HuH-7.5 (cell line): Measurements from ENCODE around the gene PELI2.

Experiments
- DNase-seq: peaks from one replicate; pipeline ENCODE4 v3.0.0; 2011; ENCODE audit warnings: low spot score

PELI2 gene

DNA sequence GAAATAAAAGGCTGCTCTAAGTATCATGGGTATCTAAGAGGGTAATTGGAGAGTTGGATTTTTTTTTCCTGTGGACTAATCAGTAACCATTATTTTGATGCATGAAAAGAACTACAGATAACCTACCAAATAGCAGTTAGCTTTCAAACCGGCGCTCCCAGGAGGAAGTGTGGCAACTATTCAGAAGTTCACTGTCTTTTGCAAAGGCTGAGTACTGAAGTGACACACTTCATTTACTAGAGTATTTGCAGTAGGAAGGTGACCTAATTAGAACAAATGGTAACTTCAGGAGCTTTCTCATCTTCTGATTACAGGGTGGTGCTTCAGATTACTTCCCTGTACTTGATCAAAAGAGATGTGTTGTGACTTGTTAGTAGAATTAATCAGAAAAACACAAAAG lies 87.7 kb downstream of the PELI2 start:
- DNase-seq: no peak

DNA sequence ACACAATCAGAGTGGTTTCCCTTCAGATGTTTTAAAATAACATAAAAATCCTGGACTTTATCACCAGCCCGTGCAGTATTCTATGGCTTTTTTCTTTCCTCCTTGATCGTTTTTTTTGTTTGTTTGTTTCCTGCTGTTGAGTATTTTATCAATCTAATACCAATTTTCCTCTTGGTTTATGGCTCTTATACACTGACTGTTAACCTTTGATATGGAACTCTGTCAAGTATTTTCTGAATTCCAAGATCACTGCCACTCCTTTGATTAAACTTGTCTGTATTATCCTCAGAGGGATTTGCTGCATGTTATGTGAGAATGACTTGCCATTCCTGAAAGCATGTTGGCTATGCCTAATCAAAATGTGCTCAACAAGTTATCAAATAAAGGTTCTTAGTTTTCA lies 88.4 kb downstream of the PELI2 start:
- no peak for DNase-seq

DNA sequence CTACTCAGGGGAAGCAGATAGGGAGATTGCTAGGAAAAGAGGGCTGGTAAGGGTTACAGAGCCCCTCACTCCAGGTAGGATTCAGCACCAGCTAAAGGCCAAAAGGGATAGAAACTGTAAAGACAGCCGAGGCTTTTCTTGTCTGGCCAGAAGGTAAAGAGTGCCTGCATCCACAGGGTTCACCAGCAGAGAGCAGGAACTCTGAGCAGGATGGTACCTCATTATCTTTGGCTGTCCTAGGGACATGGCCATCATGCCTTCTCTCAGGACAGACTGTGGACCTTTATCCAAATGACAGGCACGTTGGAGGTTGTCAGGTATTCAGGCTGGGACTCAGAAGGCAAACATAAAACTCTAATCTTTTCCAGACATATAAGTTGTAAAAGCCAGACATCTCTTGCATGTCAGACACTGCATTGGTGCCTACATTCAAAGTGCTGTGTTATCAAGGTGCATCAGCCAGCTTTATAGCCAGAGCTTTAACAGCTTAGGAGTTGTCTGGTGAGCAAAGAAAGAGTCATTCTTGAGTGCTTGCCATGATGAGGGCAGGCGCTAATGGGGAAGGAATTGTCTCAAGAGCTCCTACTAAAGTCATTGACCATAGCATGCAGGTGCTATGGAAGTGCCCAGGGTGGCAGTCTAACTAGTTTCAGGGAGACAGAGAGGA lies 89.5 kb downstream of the PELI2 start:
- DNase-seq: no peak

DNA sequence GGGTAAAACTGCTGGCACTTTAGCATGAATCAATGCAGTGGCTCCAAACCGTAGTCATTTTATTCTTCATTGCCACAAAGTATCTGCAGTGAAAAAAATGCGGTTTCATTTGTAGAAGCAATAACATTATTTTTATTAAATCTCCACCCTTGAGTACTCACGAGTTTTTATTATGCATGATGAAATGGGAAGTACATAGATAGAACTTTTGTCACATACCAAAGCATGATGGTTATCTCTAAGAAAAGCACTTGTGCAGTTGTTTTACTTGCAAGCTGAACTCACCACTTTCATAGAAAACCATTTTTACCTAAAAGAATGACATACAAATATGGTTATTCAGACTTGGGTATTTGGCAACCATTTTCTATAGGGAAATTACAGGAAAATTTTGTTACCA lies 90.3 kb downstream of the PELI2 start:
- DNase-seq: no peak

DNA sequence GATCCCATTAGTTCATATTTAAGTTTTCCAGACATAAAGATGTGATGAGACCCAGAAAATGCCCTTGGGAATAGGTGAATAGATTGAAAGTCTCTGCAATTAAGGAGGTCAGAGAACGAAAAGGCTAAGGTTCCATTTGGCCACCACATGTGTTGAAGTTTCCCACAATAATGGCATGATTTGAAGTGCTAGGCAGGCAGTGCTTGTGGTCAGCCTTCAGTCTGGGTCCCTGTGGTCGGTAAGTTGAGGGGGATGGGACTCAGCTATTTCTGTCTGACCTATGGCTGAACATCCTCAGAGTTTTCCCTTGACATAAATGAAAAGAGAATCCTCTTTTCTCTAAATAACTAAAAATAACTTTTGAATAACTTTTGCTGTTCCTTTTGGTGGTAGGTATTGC lies 92.4 kb downstream of the PELI2 start:
- DNase-seq: no peak

DNA sequence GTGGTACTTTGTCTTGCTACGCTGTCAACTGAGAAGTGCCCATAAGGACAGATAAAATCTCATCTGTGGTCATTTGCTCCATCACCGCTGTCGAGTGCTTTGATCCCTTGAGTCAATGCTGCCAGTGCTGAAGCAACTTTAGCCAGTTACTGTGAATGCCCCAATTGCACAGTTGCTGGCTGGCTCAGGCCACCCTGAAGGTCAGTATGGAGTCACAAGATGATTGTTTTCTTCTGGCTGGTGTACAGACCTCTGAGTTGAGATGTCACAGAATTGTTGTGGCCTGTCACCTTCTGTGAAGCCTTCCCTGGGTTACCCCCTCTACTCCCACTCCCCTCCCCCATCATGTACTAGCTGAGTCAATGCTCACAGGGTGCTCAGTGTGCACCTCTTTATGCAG lies 92.9 kb downstream of the PELI2 start:
- DNase-seq: no peak

DNA sequence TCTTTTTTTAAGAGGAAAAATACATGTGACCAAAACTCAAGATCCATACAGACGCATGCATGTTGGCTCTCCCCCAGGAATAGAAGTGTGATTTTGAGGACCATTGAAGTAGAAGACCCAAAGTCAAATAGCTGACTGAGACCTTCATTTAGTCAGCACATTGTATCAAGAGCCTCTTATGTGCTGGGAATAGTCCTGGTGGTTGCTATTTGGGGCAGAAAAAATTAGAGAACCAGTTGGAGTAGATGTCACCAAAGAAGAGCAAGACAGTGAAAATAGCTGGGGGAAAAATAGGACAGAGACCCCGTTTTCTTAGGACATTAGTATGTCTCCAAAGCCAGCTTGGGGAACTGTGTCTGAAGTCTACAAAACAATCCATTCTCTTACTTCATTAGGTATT lies 93.6 kb downstream of the PELI2 start:
- no peak for DNase-seq

DNA sequence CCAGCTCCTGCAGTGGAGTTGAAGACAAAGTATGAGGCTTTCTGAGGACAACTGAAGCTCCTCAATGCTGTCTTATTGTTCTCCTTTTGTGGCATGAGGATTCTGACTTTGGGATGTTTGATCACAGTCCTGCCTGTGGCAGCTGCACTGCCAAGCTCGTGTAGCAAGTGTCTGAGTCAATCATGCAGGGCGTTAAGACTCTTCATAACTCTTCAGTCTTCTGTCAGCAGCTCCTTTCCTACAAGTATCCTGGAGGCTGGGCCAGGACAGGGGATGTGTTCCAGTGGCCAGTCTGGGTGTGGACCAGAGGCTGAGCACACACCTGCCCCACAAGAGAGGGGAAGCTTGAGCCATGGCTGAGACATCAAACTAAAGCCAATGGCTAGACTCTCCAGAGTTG lies 94.3 kb downstream of the PELI2 start:
- no peak for DNase-seq

DNA sequence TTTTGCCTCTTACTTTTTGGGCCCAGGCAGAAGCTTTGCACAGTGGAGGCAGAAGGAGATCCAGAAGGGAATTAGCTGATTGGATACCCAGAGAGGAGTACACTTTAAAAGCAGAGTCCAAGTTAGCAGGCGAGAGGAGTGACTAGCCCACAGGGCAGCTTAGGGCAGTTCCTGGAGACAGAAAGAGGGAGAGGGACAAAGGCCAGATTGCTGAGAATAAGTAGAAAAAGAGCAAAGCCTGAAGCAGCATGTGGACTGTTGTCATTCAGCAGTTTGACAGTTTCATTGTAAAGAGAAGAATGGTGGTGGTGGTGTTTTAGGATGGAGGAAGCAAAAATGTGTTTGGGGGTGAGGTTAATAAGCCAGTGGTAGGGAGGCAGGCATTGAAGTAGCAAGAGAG lies 95.1 kb downstream of the PELI2 start:
- no peak for DNase-seq

DNA sequence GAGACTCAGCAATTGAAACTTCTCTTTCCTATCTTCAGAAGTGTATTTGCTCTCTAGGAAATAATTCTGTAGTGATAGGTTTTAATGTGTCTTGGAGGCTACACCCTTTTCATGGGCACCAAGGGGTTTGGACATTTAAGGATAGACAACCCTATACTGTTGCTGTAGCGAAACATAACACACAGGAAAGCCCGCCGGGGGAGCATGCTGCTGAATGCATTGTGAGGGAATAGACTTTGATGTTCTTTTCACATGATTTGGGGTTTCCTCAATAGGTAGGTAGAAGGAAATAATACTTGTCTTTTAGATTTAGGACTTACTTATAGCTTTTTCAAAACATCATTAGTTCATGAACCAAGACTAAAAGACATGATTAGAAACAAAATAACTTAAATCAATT lies 97.0 kb downstream of the PELI2 start:
- DNase-seq: no peak

DNA sequence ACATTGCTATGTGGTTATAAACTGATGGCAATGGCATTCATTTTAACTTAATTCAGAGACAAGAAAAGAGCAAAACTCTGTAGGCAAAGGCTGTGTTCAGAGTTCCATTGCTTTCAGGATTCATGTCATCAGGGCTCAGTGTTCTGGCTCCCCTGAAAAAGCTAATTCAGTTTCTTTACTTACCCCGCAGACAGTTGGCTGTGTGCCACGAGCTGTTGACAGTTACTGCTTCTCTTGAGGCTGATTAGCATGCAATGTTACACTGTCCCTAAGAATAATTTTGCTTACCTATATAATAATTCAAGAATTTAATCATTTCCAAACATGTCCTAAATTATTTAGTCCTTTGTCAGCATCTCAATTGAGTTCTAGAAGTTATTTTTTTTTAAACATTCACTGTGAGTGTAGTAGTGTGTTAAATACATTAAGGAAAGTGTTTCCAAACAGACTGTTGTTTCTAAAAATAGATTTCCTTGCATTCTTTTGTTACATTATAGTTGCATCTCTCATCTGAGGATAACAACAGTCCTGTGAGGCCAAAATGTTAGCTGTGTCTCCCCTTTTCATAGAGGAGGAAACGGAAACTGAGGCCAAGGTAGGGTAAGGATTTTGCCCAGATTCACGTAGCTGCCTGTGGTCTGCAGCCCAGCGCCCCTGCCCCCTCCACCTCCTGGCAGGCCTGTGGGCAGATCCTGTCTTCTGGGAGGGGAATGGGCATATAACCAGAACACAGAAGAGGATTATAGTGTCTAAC lies 98.6 kb downstream of the PELI2 start:
- DNase-seq: no peak

DNA sequence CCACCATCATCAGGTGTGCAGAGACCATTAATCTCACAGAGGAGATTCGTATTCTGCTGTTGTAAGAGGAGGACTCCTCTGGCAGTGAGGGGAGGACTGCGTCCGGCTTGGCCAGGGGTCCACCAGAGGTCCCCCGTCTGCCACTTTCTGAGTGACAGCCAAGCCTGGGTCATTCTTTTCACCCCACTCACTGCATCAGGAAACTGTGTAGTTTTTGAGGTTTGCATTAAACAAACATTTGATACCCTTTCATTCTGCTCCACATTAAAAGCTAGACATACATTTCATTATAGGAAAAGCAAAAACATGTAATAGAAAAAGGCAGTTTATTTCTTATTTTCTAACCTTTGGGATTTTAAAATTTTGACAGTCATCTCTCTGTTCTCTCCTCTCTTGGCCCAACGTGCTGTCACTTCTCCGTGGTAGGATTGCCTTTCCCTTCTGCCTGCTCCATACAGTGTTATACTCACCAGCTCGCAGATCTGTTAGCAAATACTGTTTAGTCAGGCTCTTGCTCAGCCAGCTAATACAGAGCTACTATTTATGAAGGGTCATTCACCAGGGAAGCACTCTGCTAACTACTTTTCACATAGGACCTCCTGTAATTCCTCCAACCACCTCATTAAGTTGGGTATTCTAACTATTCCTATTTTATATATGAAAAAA lies 99.3 kb downstream of the PELI2 start:
- no peak for DNase-seq

DNA sequence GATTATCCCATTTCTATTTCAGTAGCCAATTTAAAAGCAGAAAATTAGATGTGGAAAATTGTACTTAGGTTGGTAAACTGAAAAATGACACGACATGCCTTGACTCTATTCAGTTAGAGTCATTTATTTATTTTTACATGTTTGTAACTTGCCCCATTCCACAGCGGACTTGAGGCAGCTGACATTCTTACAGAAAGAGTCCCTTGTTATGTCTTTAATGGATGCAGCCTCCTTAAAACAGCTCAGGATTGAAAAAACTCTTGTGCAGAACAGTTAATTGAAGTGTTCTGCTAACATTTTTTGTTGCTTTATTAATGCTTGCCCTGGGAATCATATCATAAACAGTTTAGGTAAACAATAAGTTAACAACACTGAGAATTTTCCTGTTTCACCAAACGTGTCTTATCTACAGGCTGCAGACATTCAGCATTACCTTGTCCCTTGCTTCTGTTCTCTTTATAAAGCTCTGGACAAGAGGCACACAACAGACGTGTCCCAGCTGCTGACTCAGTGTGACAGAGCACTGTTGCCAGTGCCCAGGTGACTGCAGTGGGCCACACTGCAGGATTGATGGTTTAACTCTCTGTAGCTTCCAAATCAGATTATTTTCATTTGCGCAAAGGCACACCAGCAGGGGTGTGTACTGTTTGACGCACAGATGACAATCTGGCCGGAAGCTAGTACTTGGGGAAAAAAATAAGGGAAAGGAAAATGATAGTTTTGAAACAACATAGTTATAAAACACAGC lies 101.6 kb downstream of the PELI2 start:
- no peak for DNase-seq

DNA sequence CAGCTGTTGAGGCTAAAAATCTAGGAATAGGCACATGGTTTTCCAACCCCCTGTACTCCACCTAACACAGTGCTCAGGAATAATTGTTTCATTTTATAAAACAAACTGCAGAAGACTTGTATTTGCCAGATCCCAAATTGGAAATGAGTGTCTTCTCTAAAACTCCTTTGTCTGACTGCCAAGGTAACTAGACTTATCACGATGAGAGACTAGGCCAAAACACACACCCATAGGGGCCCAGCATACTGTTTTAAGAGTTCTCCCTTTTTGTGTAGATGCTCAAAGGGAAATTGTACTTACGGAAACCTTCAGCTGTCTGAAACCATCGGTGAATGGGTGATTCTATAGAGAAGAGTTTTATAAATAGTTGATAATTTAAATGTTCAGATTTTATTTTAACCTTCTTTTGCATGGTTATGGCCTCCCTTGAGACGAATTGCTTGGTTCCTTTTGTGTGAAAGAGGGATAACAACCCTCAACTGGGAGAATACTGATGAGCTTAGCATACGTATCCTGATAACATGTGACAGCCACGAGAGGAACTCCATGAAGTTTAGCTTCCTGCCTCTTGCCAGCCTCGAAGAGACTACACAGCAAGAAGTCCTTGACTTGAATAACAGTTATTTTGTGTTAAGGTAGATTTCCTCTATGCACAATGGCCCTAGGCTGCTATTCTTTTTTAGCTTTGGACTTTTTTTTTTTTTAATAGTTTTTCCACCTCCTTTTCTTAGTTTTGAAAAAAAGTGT lies 103.3 kb downstream of the PELI2 start:
- DNase-seq: no peak

DNA sequence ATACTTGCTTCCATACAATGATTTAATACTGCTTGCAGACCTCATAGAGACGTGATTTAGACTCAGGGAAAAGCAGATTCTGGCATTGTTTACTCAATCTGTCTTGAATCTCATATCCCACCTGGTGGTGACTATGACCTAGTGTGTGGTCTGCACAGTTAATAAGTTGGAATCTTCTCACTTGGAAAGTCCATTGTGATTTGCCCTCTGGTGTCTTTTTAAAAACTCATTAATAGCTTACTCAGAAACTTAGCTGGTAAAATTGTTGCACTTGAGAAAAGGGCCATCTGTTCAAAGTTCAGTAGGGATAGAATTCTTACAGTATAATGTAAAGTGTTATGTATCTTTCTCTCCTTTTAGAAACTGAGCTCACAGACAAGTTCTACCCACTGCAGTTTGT lies 106.0 kb downstream of the PELI2 start:
- no peak for DNase-seq

DNA sequence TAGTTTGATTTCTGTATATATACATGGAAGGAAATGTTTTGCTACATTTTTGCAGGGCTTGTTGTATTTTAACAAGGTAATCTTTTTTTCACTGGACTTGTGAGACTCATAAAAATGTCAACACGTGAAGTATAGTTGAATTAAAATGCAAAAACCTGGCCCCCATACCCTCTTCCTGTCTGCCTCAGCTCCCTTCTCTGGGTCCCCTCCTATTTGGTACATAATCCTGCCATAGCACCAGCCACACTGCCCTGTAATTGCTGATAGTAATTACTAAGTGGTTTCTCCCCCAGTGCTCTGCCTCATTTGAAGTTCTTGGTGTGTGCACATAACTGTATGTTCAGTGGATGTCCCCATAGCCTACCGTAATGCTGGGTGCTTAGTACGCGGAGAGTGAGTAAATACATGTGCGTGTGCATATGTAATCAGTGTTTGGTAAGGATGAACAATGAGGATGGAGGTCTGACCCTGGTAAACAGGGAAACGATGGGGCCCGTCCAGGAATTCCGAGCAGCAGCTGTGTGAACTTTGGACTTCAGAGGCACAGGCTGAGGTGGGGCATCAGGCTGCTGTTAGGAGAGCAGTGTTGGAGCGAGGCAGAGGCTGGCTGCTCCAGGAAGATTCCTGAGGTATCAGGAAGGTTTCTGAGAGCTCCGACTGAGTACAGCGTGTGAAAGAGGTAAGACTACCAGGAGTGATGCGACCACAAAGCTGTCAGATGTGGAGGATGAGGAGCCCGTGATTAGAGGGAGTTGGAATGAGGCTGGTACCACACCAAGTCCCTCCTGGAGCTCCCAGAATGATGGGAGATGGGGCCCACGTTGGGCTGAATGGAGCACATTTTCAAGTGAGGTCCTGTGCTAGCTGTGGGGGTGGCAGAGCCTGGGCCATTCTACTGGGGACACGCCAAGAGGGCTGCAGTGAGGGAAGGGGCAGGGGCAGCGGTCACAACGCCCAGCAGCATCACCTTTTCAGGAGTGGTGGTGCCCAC lies 106.8 kb downstream of the PELI2 start:
- DNase-seq: peak; percentile 39

DNA sequence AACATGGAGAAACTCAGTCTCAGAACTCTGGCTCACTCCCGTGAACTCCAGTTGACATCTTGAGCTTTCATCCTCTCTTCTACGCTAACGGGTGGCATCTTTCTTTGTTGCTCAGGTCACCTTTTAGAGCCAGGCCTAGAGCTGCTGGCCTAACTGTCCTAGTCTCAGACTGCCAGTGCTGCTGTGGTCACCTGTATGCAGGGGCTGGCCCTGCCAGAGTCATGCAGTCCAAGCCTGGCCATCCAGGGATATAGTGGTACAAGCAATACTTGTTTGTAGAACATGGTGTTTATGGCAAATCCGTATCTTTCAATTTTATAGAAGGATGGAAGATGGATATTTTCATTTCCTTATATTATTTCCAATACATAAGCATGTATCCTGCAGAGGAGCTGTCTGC lies 117.2 kb downstream of the PELI2 start:
- no peak for DNase-seq

DNA sequence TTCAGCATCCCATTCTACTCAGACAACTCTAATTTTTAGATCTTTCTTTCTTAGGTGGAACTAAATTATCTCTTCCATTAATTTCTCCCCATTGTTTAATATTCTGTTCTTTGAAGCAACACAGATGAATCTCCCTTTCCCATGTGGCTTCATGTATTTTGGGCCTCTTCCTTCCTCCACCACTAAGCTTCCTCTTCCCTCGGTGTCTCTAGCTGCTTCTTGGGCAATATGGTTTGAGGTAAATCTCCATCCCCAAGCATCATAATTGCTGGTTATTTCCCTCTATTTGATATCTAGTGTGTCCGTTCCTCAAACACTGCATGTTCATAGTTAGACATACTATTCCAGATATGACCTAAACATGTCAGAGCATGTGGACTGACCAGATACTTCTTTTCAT lies 119.2 kb downstream of the PELI2 start:
- DNase-seq: no peak

DNA sequence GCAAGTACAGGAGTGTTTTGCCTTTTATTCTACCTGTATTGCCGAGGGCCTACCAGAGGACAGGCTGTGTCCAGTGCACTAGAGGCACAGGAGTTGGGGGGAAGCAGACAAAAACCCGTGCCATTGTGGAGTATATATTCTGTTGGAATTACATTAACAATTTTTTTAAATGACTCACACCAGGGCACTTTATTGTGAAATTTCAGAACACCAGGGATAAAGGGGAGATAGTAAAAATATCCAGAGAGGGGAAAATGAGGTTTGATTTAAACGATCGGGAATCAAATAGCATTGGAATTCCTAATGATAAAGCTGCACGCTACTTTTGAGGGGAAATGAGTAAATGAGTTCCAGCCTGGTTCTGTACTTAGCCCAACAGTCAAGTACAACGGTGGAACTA lies 123.2 kb downstream of the PELI2 start:
- no peak for DNase-seq

DNA sequence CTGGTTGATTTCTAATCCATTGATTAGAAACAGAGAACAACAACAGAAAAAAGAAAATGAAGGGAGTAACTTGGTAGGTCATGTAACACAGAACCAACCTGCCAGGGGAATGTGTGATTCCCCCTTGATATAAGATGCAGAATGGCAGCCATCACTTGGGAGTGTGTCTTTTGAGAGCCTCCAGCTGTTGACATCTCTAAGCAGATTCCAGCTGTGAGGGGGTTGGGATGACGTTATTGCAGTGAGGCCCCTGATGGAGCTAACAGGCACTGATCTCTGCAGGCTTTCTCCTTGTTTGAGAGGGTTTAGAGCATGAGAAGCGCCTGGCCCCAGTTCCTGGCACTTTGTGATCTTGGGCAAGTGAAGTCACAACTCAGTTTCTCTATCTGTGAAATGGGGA lies 124.9 kb downstream of the PELI2 start:
- DNase-seq: no peak
